GM19468 (cell line): ENCODE data around the gene C6orf132.

Source experiments
- ATAC-seq: cut with Tn5 transposase; IDR thresholded peaks from one replicate; pipeline ENCODE4 v1.9.1; 2021; ENCODE audit warnings: mild to moderate bottlenecking, moderate library complexity, moderate number of reproducible peaks; ENCODE audit not compliant: unreplicated experiment; ENCODE audit errors: extremely low read depth

Gene C6orf132

DNA sequence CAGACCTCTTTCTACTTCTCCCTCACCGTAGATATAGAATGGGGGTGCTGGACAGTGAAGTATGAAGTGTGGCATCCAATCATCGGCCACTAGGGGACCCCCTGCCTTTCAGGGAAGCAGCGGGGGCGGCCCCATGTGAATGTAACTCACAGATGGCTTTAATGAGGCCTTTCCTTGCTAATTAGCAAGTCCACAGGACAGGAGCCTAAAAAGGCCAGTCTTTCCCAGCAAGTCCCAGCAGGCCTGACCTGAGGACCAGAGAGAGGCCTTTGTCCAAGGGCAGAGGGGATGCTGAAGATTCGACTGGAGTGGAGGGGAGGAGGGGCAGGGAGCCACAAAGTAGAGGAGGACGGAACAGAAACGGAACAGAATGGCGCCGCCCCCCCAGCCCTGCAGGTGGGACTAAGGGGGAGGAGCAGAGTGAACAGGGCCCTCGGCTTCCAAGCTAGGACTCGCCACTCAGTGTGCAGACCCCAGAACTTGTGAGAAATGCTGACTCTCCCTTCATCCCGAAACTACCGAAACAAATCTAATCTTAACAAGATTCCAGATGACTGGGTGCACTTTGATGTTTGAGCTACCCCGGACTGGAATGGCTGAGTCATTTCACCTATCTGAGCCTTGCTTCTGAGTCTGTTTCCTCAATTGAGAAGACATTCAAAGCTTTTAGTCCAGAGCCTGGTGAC, 5.8 kb downstream of the C6orf132 start:
- no peak for ATAC-seq

DNA sequence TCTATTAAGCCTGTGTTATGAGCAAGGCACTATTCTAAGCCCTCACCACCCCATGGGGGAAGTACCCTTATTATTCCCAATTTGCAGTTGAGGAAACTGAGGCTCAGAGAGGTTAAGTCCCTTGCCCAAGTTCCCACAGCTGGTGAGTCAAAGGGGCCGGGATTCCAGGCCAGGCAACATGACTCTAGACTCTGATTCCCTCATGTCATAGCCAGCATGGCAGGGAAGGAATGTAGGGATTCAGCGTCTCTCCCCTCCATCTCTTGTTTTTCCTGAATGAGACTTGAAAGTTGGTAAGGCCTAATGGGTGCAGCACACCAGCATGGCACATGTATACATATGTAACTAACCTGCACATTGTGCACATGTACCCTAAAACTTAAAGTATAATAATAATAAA, 6.7 kb downstream of the C6orf132 start:
- no peak for ATAC-seq

DNA sequence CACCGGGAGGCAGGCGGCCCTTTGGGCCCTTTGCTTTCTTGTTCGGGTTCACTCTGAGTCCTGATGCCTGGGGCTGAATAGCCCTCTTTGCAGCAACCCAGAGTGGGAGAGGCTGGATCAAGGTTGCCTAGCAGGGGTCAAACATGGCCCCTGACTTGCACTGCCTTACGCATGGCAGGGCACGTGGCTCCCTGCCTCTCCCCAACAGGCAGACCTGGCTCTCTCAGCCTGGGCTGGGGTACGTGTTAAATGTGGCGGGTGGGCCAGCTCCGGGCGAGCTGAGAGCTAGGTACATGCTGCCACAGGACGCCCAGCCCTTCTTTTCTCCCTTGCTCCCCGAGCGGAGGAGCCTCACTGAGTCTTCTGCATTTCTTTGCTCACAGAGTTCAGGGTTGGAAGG, 7.3 kb downstream of the C6orf132 start:
- ATAC-seq = no peak

DNA sequence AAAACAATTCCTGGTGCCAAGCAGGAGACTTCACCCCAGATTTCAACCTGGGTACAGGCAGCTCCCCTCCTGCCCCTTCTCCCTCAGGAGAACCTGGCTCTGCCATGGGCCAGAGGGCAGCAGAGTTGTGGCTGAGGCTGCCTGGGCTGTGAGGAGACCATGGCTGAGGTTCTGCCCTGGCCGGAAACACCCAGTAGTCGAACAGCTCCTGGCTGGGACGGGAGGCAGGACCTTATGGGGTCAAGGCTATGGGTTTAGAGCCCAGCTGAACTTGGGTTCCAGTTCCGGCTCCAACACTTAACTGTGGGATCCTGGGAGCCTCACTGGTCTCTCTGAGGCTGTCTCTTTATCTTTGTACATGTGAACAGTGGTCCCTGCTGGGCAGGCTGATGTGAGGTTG, 8.5 kb downstream of the C6orf132 start:
- ATAC-seq = no peak

DNA sequence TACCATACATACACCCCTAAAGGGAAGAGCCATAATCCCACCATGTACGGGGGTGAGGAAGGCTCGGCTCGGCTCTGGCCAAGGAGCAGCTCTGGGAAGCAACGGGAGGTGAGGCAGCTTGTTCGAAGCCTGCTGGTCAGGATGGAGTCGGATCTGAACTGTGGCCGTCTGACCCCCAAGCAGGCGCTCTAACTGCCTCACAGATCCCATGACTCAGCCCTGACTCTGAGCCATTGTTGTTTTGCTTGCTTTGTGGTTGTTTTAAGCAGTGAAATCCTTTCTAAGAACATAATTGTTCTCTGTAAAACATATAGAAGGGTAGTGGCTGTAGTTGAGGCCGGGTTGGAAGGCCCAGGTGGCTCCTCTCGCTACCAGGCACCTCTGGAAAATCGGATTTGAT, 10.9 kb downstream of the C6orf132 start:
- no peak for ATAC-seq

DNA sequence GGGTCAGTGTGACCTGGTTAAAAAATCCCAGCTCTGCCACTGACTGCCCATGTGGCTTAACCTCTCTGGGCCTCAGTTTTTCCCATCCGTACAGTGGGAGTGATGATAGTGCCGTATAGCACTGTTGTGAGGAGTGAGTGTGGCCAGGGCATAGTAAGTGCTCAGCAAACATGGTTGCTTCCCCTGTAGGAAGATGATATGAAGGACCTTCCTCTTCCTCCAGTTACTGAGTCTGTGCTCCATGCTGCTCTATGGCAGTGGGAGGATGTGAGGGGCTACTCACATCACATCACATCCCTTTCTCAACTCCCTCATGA, 13.1 kb downstream of the C6orf132 start:
- ATAC-seq = no peak

DNA sequence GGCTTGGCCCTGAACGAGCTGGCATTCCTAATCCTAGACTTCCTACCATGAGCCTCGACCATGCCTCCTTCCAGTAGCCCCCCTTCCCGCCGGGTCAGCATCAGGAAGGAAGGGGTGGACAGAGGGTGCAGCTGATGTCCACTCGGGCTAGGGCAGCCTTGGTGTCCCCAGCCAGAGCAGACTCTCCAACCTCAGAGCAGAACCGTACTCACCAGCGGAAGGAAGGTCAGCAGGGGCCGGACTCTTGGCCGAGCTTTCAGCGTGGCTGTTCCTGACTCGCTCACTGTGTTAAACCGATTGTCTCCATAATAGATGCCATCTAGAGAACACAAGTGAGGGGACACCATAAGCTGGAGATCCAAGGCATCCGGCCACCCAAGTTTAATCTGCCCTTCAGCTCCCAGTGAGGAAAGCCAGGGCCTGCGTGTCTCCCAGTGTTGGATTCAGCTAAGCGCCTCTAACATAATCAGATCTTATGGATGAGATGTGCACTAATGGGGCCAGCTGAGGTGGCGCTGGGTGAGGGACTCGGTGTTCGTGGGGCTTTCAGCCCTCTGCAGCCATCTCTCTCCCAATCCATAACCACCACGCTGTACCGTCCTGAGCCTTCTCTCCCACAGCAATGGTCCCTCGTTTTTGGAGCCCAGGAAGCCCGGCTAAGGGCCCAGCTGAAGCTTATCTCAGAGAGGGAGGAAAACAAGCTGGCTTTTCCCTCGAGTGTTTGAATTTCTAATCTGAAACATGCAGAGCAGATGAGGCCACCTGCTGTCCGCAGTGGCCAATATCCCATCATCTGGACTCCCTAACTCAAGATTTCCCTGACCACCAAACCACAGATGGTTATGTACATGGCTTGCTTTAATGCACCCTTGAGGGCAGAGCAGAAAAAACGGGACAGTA, 13.7 kb downstream of the C6orf132 start:
- no peak for ATAC-seq

DNA sequence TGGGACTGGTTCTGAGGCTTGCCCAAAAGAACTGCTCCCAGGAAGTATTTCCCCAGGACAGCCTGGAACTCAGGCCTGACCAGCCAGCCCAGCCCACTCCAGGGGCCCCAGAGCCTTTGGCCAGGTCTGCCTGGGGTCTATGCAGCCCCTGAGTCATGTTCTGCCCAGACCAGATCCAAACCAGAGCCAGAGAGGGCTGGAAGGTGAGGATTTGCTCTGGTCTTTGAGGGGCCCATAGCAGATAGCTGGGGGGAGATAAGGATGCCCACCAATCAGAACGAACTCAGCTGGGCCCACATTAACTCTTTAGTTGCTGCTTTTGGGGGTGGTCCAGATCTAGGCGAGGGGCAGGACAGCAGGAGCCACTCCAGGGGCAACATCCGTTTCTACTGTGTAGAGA, 16.8 kb downstream of the C6orf132 start:
- ATAC-seq = no peak

DNA sequence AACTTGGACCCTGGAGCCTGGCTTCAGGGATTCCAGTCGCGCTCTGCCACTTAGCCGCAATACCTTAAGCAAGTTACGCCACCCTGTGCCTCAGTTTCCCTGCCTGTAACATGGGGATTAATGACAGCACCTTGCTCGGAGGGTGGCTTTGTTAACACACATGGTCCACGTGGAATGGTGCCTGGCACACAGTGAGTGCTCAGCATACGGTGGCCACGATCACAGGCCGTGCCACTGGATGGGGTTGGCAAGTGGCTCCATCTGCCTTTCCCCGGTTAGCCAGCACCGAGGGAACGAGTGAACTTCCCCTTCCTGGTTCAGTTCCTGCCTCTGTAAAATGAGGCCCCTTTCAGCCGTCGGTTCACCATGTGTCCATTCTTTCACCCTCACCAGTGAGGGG, 17.2 kb downstream of the C6orf132 start:
- ATAC-seq = no peak

DNA sequence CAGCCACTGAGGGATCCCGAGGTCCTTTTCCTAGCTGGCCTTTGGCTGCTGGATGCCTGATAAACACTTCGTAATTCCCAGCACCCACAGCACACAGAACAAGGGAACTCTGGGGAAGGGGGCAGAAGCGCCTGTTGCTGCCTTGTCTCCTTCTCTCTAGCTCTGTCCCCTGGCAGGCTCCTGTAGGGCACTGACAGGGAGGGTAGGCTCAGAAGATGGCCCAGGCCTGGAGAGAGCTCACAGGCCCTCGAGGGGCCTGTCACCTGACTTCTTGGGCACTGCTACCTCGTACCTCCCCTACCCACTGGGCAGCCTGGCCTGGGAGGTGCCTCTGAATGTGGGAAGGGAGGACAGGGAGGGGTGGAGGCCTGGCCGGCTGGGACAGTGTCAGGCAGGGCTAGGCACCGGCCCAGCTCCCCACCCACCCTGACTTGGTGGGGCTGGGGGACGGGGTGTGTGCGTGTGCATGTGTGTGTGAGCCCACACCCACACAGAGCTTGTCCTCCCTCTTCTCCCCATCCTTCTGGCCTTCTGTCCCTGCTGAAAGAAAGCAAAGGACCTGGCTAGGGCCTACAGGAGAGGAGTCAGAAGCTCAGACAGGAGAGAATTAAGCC, 18.1 kb downstream of the C6orf132 start:
- ATAC-seq = no peak

DNA sequence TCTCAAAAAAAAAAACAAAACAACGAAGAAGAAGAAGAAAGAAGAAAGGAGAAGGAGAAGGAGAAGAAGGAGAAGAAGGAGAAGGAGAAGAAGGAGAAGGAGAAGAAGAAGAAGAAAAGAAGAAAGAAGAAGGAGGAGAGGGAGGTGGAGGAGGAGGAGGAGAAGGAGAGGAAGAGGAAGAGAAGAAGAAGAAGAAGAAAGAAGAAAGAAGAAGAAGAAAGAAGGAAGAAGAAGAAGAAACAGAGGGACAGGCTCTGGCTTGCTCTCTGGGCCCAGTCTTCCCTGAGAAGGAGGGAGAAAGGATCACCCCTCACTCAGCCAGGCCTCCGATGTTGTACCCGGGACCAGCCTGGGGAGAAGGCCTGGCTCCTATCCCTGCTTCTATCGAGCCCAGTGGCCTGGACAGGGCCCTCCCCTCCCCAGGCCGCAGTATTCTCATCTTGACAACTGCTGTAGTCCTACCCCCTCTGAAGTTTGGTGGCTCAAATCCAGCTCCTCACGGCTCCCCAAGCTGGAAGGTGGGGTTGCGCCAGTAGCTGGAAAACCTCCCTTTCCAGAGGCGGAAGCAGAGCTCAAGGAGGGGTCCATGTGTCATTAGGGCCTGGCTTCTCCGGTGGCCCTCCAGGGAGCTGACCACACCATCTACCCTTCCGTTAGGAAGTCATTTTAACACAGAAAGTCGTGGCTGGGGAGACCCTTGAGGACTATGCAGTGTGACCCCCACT, 18.9 kb downstream of the C6orf132 start:
- ATAC-seq = no peak

DNA sequence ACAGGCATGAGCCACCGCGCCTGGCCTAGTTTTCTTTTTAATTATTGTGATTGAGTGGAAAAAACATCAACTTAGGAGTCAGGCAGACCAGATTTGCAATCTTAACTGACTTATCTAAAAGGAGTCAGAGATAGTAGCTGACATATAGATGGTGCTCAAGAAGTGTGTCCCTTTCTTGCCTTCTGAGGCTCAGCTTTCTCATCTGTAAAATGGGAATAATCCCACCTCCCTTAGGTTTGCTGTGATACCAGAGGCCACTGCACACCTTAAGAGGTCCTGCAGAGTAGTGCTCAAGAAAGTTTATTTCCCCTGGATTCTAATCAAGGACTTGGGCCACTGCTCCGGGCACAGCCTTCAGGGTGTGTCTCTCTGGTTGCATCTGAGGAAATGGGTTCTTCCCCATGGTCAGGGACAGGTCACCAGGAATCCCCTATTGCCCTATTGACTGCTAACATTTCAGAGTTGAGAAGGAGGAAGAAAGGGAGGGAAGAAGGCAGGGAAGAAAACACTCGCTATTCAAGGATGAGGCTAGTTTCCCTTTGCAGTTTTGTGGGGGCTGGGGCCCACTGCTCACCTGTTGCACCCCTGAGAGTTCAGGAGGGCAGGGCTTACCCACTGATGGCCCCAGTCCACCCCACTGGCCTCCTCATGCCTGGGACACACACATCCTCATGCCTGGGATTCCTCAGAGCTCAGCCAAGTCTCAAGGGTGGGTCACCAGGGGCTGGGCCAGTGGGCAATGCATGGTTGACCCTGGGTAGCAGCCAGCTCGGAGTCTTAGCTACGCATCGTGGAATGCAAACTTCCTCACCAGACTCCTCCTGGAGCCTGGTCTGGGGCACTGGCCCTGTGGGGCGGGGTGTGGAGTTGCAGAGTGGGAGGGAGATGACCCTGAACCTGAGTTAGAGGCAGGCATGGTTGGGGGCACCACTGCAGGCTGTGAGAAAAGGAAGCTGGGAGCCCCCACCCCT, 21.2 kb downstream of the C6orf132 start:
- ATAC-seq = no peak

DNA sequence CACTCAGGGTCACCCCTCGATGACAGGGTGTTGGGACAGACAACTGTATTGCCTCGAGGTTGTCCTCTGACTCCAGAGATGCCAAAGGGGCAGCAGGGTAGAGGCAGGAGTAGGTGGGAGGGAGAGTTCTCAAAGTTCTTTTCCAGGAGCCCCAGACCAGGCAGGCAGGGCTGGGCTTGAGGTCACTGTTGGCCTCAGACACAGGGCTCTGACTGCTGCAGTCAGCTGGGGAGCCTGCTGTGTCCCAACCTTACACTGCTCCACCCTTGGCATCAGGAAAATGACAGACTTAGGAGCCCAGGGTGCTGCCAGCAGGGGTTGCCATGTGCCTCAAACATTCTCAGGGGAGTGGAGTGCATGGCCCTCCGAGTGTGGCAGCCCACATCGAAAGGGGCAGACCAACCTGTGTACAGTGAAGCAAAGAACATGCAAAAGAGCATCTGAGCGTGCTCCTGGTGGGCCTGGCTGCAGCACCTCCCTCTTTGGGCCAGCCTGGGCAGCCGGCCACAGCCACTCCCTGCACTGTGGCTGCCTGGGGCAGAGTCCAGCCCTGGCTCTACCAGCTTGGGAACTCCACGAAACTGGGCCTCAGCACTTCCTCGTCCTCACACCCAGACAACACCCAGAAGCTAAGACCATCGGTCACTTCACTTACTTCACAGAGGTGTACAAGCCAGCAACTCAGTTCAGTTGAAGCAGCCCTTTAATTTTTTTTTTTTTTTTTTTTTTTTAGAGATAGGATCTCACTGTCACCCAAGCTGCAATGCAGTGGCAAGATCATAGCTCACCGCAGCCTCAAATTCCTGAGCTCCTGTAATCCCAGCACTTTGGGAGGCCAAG, 24.0 kb downstream of the C6orf132 start:
- no peak for ATAC-seq

DNA sequence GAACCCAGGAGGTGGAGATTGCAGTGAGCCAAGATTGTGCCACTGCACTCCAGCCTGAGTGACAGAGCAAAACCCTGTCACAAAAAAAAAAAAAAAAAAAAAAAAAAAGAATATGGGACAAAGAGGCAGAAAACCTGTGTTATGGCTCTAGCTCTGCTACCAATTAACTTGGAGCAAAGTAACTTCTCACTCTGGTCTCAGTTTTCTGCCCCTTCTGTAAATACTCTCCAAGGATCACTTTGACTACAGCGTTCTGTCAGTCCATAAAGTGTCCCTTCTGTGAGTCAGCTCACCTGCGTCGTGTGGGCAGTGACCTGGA, 24.6 kb downstream of the C6orf132 start:
- no peak for ATAC-seq

DNA sequence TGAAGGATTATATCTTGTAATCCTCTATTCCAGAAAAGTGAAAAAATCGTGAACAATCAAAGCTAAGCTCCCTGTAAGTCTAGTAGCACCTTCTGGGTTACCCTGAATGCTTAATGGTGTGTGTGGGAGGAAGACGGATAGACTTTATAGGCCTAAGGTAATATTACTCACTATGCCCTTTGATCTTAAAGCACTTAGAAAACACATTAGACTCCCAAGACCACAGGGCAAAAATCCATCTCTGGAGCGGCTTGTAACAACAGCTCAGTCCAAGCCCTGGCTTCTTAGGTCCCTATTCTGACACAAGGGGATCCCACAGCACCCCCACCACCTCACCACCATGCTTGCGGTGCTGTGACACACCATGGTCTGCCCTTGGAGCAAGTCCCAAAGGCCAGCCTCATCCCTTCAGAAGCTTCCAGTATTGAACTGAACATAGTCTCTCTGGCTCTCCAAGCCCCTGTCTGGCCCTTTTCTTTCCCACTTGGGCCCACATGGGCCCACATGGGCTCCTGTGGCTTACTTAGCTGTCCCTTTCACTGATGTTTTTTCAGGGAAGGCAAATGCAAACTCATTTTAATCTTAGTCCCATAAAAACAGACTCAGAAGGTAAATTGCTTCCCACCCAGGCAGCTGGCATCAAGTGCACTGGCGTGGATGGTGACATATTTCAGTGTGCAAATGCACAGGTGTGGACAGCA, 28.3 kb downstream of the C6orf132 start:
- ATAC-seq = no peak

DNA sequence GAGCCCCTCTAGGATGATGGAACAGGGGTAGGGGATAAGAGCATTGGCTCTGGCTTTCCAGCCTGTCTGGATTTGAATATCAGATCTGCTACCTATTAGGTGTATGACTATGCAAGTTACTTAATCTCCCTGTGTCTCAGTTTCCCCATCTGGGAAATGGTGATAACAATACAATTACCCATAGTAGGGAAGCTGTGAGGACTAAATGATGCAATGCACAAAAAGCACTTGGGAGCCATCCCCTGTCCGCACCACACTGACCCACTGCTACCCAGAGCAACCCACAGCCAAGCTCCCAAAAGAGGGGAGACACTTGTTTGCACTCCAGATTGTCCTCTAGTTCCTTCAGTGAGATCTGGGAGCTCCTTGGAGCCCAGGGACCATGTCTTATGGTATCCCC, 30.1 kb downstream of the C6orf132 start:
- ATAC-seq = no peak

DNA sequence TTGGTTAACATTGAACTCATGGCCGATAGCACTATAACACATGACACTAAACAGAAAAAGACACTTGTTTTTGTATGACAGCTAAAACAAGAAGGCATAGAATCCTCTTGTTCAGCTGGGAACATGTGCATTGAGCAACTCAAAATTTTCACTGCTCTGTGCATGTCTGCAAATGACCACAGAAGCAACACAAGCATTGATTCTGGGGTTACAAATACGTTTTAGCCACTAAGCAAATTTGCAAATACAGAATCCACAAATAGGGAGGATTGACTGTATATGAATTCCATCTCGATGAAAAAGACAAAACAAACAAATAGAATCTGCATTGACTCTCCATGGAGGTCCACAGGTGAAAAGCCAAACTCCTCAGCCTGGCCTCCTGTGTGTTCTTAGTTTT, 31.7 kb downstream of the C6orf132 start:
- ATAC-seq = no peak

DNA sequence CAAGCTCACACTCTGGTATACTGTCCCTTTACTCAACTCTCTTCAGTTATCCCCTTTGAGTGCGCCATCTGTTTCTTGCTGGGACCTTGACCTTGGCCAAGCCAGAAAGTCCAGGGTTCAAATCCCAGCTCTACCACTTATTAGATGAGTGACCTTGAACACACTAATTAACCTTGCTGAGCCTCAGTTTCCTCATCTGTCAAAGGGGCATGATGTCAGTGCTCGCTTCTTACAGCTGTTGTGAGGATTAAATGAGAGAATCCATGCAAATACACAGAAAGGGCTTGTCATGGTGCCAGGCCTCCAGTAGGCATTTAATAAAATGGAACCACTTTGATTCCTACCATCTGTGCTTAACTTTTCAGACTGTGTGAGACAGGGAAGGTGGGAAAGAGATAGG, 34.3 kb downstream of the C6orf132 start:
- no peak for ATAC-seq
